Caco-2 (cell line): ENCODE data around the gene RFPL3. TPM values are rescaled to one million over a fixed set of nuclear protein-coding genes. Genes with fewer than 3 reads are reported as not detected.
"Not testable (repeated sequence)": the region's sequence is repeated elsewhere in the genome, so short reads cannot be mapped to it uniquely, and the experiment has no call there.

Experiments
- BruUV-seq: library from RNA; stranded (reverse); fragments of 400-500 nt; replicated peaks from 2 replicates; lab custom pipeline; 2021; lab: Mats Ljungman, UMichigan
- CTCF ChIA-PET: fragments of 300-600 bp; sonication (Branson Sonifier 250); formaldehyde crosslinking; loops from one replicate; lab custom pipeline; 2022; ENCODE audit warnings: antibody characterized with exemption; lab: Charles Lee
- POLR2A ChIA-PET: fragments of 300-600 bp; sonication (Branson Sonifier 250); formaldehyde crosslinking; loops from one replicate; lab custom pipeline; 2022; ENCODE audit warnings: antibody characterized with exemption; lab: Charles Lee
- DNase-seq, 2 experiments: peaks; one replicate each; pipeline versions ENCODE4 v3.0.0 to v3.0.0-alpha.2; 2020 to 2022
- H3K27me3 ChIP-seq: replicated peaks from 2 replicates; pipeline ENCODE4 v1.6.0; 2011; ENCODE audit warnings: low read length; ENCODE audit not compliant: control insufficient read depth, insufficient read depth
- H3K36me3 ChIP-seq: 2 replicates; pipeline ENCODE4 v1.5.1; 2011; ENCODE audit warnings: low read length; ENCODE audit not compliant: control insufficient read depth, insufficient read depth
- H3K4me1 ChIP-seq: fragments of 250-450 bp; sonication (Bioruptor Pico); 2 replicates; pipeline ENCODE4 v1.5.1; 2020; ENCODE audit warnings: mild to moderate bottlenecking
- H3K4me3 ChIP-seq: 2 replicates; pipeline ENCODE4 v1.5.1; 2011; ENCODE audit warnings: low read depth, mild to moderate bottlenecking, control low read depth, low read length
- H3K9me3 ChIP-seq: fragments of 250-450 bp; sonication (Bioruptor Pico); 2 replicates; pipeline ENCODE4 v1.5.1; 2020; ENCODE audit warnings: mild to moderate bottlenecking, moderate library complexity
- H3K27ac Mint-ChIP-seq: one replicate; pipeline ENCODE4 v1.8.0; 2022; ENCODE audit warnings: mixed read lengths; ENCODE audit not compliant: unreplicated experiment
- H3K27me3 Mint-ChIP-seq: one replicate; pipeline ENCODE4 v1.8.0; 2022; ENCODE audit warnings: mixed read lengths; ENCODE audit not compliant: insufficient read depth, unreplicated experiment
- H3K36me3 Mint-ChIP-seq: one replicate; pipeline ENCODE4 v1.8.0; 2022; ENCODE audit warnings: mild to moderate bottlenecking, mixed read lengths; ENCODE audit not compliant: insufficient read depth, unreplicated experiment
- H3K4me1 Mint-ChIP-seq: one replicate; pipeline ENCODE4 v1.8.0; 2022; ENCODE audit warnings: low read depth, mixed read lengths; ENCODE audit not compliant: unreplicated experiment
- H3K4me3 Mint-ChIP-seq: one replicate; pipeline ENCODE4 v1.8.0; 2022; ENCODE audit warnings: mild to moderate bottlenecking, moderate library complexity, mixed read lengths; ENCODE audit not compliant: unreplicated experiment
- H3K9me3 Mint-ChIP-seq: one replicate; pipeline ENCODE4 v1.8.0; 2022; ENCODE audit warnings: mixed read lengths; ENCODE audit not compliant: unreplicated experiment
- CTCF ChIP-seq, 2 experiments: fragments of 200-600 bp in 1 of 2; IDR thresholded peaks; 1 replicate in 1 of 2; 2 replicates in 1 of 2; pipeline versions ENCODE4 v1.5.1 to v1.8.0; 2011 to 2022; ENCODE audit warnings: antibody characterized with exemption in 1 of 2, control low read depth in 1 of 2, inconsistent platforms in 1 of 2, low read depth in 1 of 2, low read length in 1 of 2, mild to moderate bottlenecking in 1 of 2, moderate library complexity in 1 of 2; ENCODE audit not compliant: insufficient read depth in 1 of 2, severe bottlenecking in 1 of 2, unreplicated experiment in 1 of 2
- intact Hi-C: fragments of 100-400 bp; cut with micrococcal nuclease; formaldehyde crosslinking; loops from one replicate; pipeline ENCODE4 v1.10.0; 2022; ENCODE audit not compliant: unreplicated experiment
- total RNA-seq: library from RNA; stranded (reverse); gene quantifications from 2 replicates; pipeline ENCODE4 v1.2.3, GENCODE V29; 2022

RFPL3 gene
- total RNA-seq, 1 experiment from 2014 or later = not detected

DNA sequence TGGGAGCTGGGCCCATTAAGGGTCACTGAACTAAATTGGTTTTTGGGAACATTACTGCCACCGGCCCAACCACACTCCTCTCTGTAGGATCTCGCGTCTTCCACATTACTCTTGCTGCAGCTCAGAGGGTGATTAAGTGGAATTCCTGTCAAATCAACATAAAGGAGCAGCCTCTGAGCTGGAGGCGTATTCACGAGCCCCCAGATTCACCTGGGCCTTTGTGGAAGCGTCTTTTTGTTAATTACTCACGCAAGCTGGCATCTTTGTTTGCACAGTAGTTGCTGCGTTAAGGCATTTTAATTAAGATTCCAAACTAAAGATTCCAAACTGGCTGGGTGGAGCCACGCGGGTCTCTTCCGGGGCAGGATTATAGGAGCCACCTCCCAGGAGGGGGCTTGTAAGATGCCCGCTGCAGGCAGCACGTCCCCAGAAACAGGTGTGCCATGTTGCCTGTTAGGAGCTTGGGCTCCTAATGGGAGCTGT lies 21.5 kb upstream of the RFPL3 start:
- no peak overlapping the region for H3K27ac Mint-ChIP-seq
- Histone ChIP-seq H3K4me1 (no peaks in the 10 kb centered on the region), H3K4me3 (no peak overlapping the region), H3K27me3 (no peaks in the 10 kb centered on the region; the same call in 1 of the 2 replicates), H3K36me3 (no peaks in the 10 kb centered on the region), H3K9me3 (no peaks in the 10 kb centered on the region)
- H3K27me3 Mint-ChIP-seq = peaks cover 26% of the 10 kb centered on the region
- no peaks in the 10 kb centered on the region for H3K36me3 Mint-ChIP-seq
- H3K9me3 Mint-ChIP-seq = no peaks in the 10 kb centered on the region
- H3K4me1 Mint-ChIP-seq = no peaks in the 10 kb centered on the region
- intact Hi-C loops = no loop called here
- ChIA-PET POLR2A (no interaction called here), CTCF (no interaction called here)
- no peak overlapping the region for H3K4me3 Mint-ChIP-seq
- TF ChIP-seq CTCF (IDR thresholded peaks at IDR 0.05; ENCODE audit: insufficient read depth in 1 of 2, low read depth in 1 of 2, low read length in 1 of 2, severe bottlenecking in 1 of 2, unreplicated experiment in 1 of 2) = no peak
- BruUV-seq = no TSS peak
- DNase-seq = no peak

- ChIA-PET POLR2A (no interaction called here), CTCF (no interaction called here)
- DNase-seq = no peak
- Mint-ChIP-seq H3K27ac (no peak overlapping the region), H3K36me3 (no peaks in the 10 kb centered on the region), H3K27me3 (peaks cover 32% of the 10 kb centered on the region), H3K9me3 (no peaks in the 10 kb centered on the region), H3K4me1 (no peaks in the 10 kb centered on the region), H3K4me3 (no peak overlapping the region)
- Histone ChIP-seq H3K36me3 (no peaks in the 10 kb centered on the region), H3K4me3 (no peak overlapping the region), H3K9me3 (no peaks in the 10 kb centered on the region), H3K4me1 (no peaks in the 10 kb centered on the region), H3K27me3 (no peaks in the 10 kb centered on the region; the same call in 1 of the 2 replicates)
- intact Hi-C loops = no loop called here
- no peak for TF ChIP-seq CTCF (IDR thresholded peaks at IDR 0.05; ENCODE audit: insufficient read depth in 1 of 2, low read depth in 1 of 2, low read length in 1 of 2, severe bottlenecking in 1 of 2, unreplicated experiment in 1 of 2)
- no TSS peak for BruUV-seq
Observed at GRCh38 chr22:32336771-32337424, 20.8 kb upstream of the RFPL3 start.

GRCh38 chr22:32337425-32337824 lies 20.2 kb upstream of the RFPL3 start:
- H3K27ac Mint-ChIP-seq, DNase-seq, BruUV-seq, intact Hi-C loops, H3K4me3 ChIP-seq, CTCF ChIA-PET, H3K36me3 Mint-ChIP-seq, H3K4me1 ChIP-seq, H3K36me3 ChIP-seq, H3K9me3 ChIP-seq, H3K9me3 Mint-ChIP-seq, H3K27me3 ChIP-seq, H3K4me1 Mint-ChIP-seq, POLR2A ChIA-PET, H3K4me3 Mint-ChIP-seq: not testable (repeated sequence)
- H3K27me3 Mint-ChIP-seq = peaks cover 36% of the 10 kb centered on the region
